ENCODE data around the gene BMERB1.
"Not testable (repeated sequence)": the region's sequence is repeated elsewhere in the genome, so short reads cannot be mapped to it uniquely, and the experiment has no call there.

BMERB1 gene

DNA sequence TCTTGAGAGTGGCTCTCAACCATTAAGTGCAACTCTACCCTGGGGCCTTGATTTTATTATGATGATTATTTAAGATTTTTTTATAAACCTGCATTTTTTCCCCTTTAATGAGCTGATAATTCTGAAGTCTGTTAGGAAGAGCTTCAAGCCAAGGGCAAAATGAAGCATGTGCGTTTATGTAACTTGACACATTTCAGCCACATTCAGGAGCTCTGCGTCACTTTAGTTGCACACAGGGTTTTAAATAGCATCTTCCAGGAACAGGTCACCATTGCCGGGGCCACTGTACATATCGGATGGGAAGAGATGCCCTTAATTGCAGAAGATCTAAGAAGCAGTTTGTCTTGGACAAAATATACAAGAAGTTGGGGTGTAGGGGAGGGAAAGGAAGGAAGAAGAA is 89.6 kb downstream of the BMERB1 start:
- DNase-seq (ENCODE audit: low read depth), result no peak

DNA sequence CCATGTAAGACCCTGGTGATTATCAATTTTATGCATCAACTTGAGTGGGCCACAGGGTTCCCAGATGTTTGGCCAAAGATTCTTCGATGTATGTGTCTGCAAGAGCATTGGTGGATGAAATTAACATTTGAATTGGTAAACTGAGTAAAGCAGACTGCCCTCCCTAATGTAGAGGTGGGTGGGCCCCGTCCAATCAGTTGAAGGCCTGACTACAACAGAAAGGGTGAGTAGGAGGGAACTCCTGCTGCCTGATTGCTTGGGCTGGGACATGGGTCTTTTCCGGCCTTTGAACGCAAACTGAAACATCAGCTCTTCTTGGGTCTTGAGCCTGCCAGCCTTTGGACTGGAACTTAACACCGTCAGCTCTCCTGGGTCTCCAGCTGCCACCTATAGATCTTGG is 90.6 kb downstream of the BMERB1 start:
- DNase-seq (ENCODE audit: low read depth), result no peak

DNA sequence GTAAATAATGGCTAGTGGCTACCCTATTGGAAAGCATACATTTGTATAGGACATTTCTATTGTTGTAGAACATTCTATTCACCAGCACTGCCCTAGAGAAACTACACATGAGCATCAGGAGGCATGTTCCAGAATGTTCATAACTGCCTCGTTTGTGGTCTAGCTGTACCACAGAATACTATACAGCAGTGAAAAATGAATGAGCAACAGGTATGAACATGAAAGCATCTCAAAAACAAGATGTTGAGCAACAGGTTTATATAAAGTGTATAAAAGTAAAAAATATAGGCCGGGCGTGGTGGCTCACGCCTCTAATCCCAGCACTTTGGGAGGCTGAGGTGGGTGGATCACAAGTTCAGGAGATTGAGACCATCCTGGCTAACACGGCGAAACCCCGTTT is 91.7 kb downstream of the BMERB1 start:
- no peak for DNase-seq (ENCODE audit: low read depth)

DNA sequence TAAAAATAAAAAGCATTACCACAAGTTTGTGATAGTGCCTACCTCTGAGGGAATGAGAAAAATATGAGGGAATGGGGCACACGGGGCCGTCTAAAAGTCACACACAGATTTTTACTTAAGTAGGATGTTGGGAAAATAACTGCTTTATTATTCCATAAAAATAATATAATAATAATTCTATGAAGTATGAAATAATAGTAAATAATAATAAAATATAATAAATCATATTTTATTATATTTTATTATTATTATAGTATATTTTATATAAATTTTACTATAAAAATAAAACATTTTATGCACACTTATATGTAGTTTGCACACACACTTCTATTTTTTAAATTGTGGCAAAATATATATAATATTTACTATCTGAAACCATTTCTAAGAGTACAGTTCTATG is 92.3 kb downstream of the BMERB1 start:
- no peak for DNase-seq (ENCODE audit: low read depth)

DNA sequence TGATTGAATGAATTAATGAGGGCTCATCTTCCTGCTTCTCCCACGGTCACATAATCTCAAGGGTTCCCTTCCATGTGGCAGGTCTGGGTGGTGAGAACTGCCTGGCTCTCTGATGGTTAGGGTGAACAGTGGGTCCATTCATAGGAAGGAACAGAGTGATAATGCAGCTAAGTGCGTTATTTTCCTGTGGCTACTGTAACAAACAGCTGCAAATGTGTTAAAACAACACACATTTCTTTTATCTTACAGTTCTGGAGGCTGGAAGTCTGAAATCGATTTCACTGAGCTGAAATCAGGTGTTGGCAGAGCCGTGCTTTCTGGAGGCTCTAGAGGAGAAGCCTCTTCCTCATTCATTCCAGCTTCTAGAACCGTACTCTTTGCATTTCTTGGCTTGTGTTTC is 95.3 kb downstream of the BMERB1 start:
- DNase-seq (ENCODE audit: low read depth), result no peak

DNA sequence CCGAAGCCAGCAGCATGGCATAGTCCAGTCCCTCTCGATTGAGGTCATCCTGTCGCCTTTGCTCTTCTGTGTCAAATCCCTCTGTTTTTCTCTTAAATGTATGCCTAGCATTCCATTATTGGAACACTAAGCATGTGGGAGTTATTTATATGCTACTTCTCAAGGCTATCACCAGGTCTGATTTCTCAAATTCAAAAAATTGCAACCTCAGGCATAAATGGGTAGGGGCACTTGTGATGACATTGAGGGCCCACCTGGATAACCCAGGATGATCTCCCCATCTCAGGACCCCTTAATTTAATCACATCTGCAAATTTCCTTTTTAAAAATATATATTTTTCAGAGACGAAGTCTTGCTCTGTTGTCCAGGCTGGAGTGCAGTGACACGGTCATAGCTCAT is 95.7 kb downstream of the BMERB1 start:
- DNase-seq (ENCODE audit: low read depth), result no peak

DNA sequence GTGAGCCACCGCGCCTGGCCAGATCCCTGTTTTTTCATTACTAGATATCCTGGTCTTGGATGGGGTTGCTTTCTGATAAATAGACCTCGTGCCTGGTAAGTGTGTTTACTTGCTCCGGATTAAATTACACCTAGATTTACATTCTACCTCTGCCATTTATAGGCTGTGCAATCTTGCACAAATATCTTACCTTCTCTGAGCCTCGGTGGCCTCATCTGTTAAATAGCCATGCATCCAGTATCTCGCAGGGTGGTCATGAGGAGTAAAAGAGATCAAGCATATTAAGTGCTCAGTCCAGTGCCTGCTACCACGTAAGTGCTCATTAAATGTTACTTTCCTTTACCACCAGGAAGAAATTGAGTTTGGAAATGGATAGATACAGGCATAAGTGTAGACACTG is 98.4 kb downstream of the BMERB1 start:
- no peak for DNase-seq (ENCODE audit: low read depth)

DNA sequence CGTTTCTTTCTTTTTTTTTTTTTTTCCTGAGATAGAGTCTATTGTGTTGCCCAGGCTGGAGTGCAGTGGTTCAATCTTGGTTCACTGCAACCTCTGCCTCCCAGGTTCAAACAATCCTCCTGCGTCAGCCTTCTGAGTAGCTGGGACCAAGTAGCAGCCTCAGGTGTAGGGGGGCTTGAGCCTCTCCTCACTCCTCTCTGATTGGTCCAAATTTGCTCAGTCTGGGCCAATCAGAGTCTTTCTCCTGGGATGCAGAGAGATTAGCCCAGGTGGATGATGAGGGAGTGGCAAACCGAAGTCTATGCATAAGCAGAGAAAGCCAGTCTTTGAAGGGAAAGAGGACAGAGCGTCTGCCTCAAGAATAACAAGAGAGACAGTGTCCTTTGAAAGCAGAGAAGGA is 99.0 kb downstream of the BMERB1 start:
- no peak for DNase-seq (ENCODE audit: low read depth)

DNA sequence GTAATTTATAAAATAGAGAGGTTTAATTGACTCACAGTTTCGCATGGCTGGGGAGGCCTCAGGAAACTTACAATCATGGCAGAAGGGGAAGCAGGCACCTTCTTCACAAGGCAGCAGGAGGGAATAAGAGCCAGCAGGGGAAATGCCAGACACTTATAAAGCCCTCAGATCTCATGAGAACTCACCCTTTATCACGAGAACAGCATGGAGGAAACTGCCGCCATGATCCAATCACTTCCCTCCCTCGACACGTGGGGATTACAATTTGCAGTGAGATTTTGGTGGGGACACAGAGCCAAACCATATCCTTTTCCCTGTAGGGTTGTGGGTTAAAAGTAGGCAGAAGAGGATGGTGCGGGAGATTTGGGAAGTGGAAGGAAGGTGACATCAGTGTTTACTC is 101.4 kb downstream of the BMERB1 start:
- no peak for DNase-seq (ENCODE audit: low read depth)

DNA sequence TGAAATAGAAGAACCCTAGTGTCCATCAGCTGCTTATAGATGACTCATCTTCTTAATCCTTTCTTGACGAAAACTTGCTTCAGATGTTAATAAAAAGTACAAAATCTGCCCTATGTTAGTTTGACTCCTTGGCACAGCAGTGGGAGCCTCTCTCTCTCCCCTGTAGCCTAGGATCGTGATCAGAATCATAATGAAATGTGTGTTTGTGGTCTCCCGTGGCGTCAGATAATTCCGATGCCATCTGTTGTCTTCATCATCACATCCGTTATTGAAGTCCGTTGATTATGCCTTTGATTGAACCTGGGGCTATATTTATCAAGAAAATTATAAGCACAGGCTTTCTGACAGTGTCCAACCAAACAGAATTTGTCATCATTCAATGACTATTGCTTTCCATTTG is 102.5 kb downstream of the BMERB1 start:
- no peak for DNase-seq (ENCODE audit: low read depth)

DNA sequence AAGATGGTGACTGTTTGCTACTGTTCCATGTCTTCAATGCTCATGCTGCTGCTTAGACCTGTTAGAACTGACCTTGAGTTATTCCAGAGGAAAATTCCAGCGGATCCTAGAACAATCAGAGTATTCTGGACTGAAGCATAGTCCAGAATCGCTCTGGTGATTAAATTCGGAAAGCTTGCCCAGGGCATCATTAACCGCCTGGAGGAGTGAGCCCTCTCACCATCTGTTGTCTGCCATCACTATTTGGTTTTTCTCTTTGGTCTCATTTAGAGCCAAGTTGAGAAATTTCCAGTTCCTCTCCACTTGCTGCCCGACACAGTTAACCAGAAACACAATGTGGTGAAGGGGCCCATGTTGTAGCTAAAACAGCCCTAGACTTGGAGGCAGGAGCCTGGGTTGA is 104.1 kb downstream of the BMERB1 start:
- DNase-seq (ENCODE audit: low read depth), result no peak

DNA sequence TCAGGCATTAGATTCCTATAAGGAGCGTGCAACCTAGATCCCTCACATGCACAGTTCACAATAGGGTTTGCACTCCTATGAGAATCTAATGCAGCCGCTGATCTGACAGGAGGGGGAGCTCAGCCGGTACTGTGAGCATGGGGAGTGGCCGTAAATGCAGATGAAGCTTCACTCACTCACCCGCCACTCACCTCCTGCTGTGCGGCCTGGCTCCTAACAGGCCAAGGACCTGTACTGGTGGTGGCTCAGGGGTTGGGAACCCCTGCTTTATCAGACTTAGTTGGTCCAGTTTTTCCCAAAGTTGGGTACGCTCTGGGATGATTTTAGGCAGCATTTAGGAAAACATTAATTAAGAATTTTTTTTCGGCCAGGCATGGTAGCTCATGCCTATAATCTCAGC is 104.8 kb downstream of the BMERB1 start:
- DNase-seq (ENCODE audit: low read depth), result no peak

DNA sequence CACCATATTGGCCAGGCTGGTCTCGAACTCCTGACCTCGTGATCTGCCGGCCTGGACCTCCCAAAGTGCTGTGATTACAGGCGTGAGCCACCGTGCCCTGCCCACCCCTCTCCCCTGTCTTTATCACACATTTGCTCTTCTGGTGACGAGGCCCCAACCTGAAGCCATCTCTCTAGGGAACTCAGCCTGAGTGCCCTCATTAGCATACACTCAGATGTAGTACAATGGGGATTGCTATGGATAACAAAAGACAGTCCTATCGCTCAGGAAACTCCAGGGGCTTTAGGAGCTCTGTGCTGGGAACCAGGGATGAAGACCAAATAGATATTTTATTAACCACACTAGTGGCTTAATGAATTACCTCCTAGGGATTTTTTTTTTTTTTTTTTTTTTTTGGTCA is 107.9 kb downstream of the BMERB1 start:
- DNase-seq (ENCODE audit: low read depth), result no peak

DNA sequence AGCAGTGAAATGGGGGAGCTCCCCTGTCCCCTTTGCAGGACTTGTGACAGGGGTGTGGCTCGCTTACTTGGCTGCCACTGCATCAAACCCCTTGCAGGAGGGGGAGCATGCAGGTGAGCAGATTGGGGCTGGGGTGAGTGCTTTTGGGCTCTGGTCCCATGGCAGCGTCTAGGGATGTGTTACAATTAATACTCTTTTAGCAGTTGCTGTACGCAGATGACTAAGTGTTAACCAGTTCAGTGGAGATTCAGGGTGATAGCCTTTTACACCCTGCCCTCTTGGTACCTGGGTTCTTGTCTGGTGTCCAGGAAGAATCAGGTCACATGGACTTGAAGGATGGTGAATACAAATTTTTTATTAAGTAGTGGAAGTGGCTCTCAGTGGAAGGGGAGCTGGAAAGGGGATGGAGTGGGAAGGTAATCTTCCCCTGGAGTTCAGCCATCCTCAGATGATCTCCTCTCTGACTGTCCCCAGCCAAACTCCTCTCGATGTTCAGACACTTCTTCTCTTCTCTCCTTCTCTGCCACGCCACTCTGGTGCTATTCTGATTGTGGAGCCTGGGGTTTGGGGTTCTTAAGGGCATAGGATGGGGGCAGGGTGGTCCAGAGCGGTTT is 108.5 kb downstream of the BMERB1 start:
- DNase-seq (ENCODE audit: low read depth), result no peak

DNA sequence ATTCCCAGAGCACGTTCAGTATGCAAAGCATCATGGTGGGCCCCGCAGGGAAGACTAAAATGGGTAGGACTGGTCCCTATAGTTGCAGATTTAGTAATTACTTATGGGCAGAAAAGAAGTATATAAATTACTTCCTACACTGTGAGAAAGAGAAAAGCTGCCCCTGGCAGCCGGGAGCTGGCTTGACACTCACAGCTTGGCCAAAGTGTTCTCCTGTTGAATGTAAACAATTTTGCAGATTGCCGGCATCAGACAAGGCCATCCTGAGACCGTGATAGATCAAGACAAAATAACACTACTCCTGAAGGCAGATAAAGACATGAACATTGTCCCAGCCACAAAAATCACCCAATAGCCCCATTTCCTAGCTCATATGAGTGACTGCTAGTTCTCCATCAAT is 110.0 kb downstream of the BMERB1 start:
- DNase-seq (ENCODE audit: low read depth), result no peak

DNA sequence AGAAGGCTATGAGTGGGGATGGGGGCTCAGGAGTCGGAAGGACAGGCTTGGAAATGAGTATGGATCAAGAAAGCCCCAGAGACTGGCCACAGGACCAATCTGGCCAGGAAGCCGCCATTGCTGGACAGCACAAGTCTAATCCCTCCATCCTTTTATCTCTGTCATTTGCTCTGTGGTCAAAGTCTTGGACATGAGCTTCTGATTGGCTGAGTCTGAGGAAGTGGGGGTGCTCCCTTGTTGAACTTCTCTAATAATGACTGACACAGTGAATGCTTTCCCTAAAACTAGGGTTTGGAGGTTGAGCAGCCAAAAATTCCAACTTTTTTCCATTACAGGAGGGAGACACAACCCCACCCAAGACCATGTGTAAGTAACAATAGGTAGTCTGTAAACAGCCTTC is 111.2 kb downstream of the BMERB1 start:
- no peak for DNase-seq (ENCODE audit: low read depth)

DNA sequence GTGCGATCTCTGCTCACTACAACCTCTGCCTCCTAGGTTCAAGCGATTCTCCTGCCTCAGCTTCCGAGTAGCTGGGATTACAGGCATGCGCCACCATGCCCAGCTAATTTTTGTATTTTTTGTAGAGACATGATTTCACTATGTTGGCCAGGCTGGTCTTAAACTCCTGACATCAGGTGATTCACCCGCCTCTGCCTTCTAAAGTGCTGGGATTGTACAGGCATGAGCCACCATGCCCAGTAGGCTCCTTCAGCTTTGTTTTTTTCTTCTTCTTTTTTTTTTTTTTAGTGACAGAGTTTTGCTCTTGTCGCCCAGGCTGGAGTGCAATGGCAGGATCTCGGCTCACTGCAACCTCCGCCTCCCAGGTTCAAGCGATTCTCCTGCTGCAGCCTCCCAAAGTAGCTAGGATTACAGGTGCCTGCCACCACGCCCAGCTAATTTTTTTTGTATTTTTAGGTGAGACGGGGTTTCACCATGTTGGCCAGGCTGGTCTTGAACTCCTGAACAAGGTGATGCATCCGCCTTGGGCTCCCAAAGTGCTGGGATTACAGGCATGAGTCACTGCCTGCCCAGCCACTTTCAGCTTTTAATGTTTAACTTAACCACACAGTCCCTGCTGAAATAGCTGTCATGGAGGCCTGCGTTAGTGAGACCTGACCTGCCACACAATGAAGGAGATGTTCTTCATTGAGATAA is 112.8 kb downstream of the BMERB1 start:
- DNase-seq (ENCODE audit: low read depth), result not testable (repeated sequence)

DNA sequence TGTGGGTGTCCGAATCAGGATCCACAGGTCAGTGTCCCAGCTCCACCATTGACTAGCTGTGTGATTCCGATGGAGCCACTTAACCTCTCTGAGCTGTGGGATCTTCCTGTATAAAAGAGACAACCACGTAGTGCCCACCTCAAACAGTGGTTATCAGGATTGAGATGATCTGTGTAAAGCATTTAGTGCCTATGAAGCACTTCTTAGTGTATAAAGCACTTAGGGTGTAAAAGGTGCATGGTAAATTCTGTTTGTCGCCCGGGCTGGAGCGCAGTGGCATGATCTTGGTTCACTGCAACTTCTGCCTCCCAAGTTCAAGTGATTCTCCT is 113.3 kb downstream of the BMERB1 start:
- DNase-seq (ENCODE audit: low read depth), result no peak

DNA sequence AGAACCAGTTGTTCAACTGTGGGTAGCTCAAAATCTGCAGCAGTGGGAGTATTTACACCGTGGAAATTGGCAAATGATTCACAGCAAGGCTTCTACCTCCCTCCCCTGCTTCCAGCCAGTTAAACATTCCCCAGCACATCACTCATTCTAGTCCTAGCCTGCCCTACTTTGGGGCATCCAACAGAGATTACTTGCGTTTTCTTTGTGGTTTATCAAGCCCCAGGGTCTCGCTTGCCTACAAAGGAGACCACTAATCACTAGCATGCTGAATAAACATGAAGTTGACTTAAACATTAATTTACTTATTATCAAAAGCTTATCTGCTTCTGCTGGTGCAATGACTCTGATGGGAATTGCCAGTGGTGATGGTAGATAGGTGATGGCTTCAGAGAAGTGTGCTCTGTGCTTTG is 114.1 kb downstream of the BMERB1 start:
- no peak for DNase-seq (ENCODE audit: low read depth)

DNA sequence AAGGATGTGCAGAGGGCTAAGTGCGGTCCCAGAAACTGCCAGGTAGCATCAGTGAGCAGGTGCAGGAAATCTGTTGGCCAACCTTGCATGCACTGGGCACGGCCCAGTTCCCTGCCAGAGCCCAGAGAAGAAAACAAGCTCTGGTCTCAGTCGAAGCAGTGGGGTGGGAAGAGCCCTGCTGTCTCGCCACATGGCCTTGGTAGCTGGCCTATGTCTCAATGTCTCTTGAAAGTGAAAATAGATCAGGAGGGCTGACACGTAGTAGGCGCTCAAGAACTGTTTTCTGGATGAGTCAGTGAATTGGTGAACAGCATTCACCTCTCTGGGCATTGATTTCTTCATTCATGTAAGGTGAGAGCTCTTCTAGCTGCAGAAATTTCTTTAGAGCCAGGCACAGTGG is 118.1 kb downstream of the BMERB1 start:
- no peak for DNase-seq (ENCODE audit: low read depth)

DNA sequence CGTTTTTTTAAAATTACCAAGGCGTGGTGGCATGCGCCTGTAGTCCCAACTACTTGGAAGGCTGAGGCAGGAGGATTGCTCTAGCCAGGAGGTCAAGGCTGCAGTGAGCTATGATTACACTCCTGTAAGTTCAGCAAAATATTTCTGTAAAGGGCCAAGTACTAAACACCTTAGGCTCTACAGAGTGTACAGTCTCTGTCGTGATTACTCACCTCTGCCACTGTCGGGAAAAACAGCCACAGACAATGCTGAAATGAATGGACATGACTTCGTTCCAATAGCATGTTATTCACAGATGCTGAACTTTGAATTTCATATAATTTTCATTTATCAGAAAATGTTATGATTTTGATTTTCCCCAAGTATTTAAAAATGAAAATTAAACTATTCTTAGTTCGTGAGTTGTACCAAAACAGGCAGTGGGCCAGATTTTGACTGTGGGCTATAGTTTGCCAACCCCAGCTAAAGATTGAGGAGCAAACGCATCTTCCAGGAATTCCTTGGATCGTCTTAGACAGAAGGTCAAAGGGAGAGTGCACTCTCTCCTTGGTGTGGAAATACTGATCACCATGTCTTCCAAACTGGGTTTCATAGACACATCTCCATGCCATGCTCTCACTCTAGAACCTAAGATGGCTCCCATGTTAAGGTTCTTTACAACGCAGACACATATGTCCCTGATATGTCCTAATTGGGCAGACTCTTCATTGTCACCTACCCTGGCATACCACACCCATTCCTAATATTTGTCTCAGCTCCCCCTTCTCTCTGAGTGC is 119.1 kb downstream of the BMERB1 start:
- DNase-seq (ENCODE audit: low read depth), result no peak

DNA sequence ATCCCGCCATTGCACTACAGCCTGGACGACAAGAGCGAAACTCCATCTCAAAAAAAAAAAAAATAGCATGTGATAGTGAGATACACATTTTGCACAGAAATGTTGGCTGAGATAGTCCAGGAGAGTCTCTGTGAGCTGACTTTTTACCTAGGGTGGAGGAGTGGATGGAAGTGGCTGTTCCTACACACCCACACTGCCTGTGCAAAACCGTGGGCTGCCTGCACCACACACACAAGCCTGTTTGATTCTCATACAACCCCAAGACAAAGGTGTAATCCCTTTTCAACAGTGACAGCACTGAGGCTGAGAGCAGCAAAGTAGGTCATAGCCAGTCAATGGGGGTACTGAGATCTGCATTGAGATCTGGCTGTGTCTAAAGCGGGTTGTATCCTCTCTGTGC is 121.7 kb downstream of the BMERB1 start:
- no peak for DNase-seq (ENCODE audit: low read depth)

DNA sequence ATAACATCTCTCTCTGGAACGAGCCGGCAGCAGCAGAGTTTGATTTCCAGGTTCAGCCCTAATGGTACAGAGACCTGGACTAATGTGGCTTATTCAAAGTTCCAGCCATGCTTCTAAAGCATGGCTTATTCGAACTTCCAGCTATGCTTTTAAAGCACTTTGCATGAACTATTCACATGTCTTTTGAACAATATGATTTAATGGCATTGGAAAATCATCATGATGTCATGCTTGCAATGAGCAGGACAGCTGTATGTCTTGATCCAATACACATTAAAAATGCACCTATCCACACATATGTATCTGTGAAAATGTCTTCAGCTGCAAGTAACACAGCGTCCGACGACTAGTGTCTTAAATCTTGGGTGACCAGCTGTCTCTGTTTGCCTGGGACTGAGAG is 122.9 kb downstream of the BMERB1 start:
- DNase-seq (ENCODE audit: low read depth), result no peak

DNA sequence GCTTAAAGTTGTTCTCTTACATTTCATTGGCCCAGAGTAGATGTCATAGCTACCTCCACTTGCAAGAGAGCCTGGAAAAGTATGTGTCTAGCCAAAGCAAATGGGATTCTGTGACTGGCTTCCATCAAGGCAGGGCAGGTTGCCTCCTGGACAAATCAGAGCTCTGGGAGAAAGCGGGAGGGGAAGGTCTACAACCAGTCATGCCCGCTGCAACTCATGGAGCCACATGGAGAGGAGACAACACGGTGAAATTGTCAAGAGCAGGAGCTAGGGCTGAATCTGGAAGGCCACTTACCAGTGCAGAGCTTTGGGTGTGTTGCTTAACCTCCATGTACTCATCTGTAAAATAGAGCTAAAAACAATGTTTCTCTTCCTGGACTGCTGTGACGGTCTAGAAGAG is 124.8 kb downstream of the BMERB1 start:
- no peak for DNase-seq (ENCODE audit: low read depth)

All from fibroblast of the conjunctiva (primary cell).